GM10266 (cell line): ENCODE data around the gene SC5D.

Source experiments
- DNase-seq: peaks from one replicate; pipeline ENCODE4 v3.0.0; 2012; ENCODE audit errors: extremely low spot score
- CTCF ChIP-seq: IDR thresholded peaks from 2 replicates; pipeline ENCODE4 v1.5.1; 2012; ENCODE audit warnings: mild to moderate bottlenecking, low read depth; ENCODE audit not compliant: control insufficient read depth, insufficient read depth; ENCODE audit errors: missing control alignments

The SC5D gene

GRCh38 chr11:121348220-121348875 is 55.8 kb downstream of the SC5D start:
- TF ChIP-seq CTCF, result no peak
- no peak for DNase-seq

- no peak for DNase-seq
- TF ChIP-seq CTCF, result no peak
Observed at GRCh38 chr11:121349790-121350189, 57.2 kb downstream of the SC5D start.

GRCh38 chr11:121350314-121351082 is 57.9 kb downstream of the SC5D start:
- no peak for TF ChIP-seq CTCF
- DNase-seq, result no peak

GRCh38 chr11:121351083-121351630 is 58.6 kb downstream of the SC5D start:
- no peak for DNase-seq
- TF ChIP-seq CTCF, result no peak

- TF ChIP-seq CTCF, result no peak
- DNase-seq, result no peak
Observed at GRCh38 chr11:121352251-121352891, 59.8 kb downstream of the SC5D start.

GRCh38 chr11:121354192-121354591 is 61.6 kb downstream of the SC5D start:
- TF ChIP-seq CTCF, result no peak

More at GRCh38 chr11:121354192-121354591, 61.6 kb downstream of the SC5D start:
- DNase-seq, result no peak
